HG02870 (cell line): ENCODE measurements around the gene FOSL2.

Source experiments
- ATAC-seq: cut with Tn5 transposase; IDR thresholded peaks from one replicate; pipeline ENCODE4 v1.9.1; 2021; ENCODE audit warnings: mild to moderate bottlenecking, moderate library complexity; ENCODE audit not compliant: unreplicated experiment

The FOSL2 gene

GRCh38 chr2:28392297-28393113 lies at the start of gene FOSL2:
Gene FOSL2 (plus strand): TSS chr2:28392858. CDS start chr2:28393721, 863 bp downstream.
- peak; percentile 83 for ATAC-seq

- no peak for ATAC-seq
Observed at GRCh38 chr2:28343184-28343942, 49.3 kb upstream of the FOSL2 start.

- ATAC-seq = no peak
Observed at GRCh38 chr2:28343971-28344715, 48.5 kb upstream of the FOSL2 start.

GRCh38 chr2:28344756-28345373 lies 47.8 kb upstream of the FOSL2 start:
- ATAC-seq = no peak

GRCh38 chr2:28345619-28346018 lies 47.0 kb upstream of the FOSL2 start:
- no peak for ATAC-seq

DNA sequence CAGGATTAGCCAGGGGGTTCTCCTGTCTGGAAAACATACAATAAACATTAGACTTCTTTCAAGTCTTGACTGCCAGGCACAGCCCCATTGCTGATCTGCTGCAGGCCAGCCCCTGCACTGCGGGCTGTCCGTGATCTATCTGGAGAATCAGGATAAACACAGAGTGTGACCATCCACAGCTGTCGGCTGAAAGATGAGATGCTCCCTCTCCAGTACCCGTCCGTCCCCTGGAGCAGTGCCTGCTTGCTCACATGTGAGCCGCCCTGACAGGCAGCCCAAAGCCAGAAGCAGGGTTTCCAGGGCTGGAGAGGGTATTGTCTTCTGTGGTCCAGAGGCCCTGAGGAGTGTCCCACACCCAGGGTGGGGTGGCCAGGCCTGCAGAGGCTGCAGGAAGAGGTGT lies 46.1 kb upstream of the FOSL2 start:
- ATAC-seq = no peak

DNA sequence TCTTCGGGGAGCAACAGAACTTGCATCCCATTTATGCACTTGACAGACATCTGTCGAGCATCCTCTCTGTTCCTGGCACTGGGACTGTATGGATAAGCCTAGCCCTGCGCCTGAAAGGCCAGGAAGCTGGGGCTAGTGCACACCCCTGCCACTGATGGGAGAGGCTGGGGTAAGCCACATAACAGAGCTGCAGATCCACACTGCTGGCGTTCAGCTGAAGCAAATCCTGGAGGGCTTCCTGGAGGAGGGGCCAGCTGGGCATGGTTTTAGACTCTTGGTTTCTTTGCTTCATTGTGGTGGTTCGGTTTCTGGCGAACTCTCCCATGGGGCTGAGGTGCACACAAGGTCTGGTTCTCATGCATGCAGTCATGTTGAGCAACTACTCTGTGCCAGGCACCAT lies 45.5 kb upstream of the FOSL2 start:
- ATAC-seq = no peak

DNA sequence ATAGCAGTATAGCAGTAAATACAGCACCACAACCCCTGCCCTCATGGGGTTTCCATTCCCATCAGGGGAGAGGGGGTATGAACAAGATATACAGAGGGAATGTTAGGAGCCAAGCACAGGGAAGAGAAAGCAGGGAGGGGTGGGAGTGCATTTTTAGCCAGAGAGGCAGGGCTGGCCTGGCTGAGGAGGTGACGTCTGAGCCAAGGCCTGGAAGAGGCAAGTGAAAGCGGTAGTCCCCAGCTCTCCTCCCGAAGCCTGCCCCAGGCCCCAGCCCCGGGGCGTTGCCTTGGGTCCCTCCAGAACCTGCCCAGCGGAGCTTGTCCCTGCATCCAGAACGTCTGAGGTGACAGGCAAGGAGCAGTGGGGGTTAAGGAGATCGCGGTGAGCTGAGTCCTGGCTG lies 45.1 kb upstream of the FOSL2 start:
- no peak for ATAC-seq

GRCh38 chr2:28348149-28348567 lies 44.5 kb upstream of the FOSL2 start:
- no peak for ATAC-seq

- no peak for ATAC-seq
Observed at GRCh38 chr2:28348921-28349320, 43.7 kb upstream of the FOSL2 start.

DNA sequence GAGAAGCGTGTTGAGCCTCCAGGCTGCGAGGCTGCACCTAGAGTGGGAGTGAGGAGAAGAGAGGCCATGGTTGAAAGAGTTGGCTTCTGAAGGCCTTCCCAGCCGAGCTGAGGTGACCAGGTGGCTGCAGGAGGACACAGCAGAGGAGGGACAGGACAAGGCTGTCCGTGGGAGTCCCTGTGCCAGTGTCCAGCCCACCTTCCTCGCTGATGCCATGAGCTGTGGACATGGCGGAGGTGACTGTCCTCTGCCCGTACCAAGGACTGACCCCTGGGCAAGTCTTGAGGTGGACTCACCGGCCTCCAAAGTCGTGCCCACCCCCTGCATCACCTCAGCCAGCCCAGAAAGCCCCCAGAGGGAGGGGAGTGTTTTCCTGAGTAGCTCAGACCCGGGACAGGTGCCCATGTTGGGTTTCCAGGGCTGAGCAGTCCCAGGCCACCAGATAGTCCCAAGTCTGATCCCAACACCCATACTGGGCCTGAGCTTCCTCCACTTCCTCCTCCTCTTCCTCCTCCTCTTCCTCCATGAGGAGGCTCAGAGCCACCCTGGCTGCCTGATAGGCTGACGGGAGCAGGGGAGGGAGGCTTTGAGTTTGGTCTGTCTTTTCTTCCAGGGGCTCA lies 43.0 kb upstream of the FOSL2 start:
- no peak for ATAC-seq

DNA sequence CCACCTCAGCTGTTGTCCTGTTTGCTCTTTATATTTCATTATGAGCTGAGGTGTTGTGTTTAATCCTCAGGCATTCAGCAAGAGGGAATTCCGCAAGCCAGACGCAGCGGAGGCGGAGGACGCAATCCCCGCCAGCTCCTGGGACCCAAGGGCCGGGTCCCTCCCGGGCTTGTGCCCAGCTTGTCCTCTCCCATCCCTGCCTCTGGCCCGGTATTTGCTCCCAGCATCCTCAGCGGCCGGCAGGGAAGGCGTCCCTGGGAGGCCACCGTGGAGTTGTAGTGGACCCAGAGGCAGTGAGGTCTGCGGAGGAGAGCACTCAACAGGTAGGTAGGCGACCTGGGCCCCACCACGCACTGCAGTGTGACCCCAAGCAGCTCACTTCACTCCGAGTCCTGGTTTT lies 42.5 kb upstream of the FOSL2 start:
- no peak for ATAC-seq

- ATAC-seq = no peak
Observed at GRCh38 chr2:28350791-28351285, 41.8 kb upstream of the FOSL2 start.

GRCh38 chr2:28351621-28352020 lies 41.0 kb upstream of the FOSL2 start:
- ATAC-seq = no peak

DNA sequence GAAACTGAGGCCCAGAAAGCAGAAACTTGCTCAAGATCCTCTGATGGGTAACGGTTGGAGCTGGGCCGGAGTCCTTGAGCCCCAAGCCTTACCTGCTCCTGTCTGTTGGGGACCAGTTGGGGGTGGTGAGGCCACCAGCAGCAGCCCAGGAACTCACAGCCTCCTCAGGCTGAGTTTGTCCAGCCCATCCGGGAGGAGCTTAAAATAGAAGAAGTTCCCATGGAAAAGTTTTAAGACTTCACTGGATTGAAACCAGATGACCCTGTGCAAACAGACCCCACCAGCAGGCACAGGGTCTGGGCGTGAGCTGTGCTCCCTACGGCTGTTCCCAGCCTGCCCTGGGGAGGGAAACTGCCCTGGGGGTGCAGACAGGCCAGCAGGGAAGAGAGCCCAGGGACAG lies 40.6 kb upstream of the FOSL2 start:
- no peak for ATAC-seq

- no peak for ATAC-seq
Observed at GRCh38 chr2:28352610-28353195, 40.0 kb upstream of the FOSL2 start.

- ATAC-seq = no peak
Observed at GRCh38 chr2:28354920-28355520, 37.6 kb upstream of the FOSL2 start.

DNA sequence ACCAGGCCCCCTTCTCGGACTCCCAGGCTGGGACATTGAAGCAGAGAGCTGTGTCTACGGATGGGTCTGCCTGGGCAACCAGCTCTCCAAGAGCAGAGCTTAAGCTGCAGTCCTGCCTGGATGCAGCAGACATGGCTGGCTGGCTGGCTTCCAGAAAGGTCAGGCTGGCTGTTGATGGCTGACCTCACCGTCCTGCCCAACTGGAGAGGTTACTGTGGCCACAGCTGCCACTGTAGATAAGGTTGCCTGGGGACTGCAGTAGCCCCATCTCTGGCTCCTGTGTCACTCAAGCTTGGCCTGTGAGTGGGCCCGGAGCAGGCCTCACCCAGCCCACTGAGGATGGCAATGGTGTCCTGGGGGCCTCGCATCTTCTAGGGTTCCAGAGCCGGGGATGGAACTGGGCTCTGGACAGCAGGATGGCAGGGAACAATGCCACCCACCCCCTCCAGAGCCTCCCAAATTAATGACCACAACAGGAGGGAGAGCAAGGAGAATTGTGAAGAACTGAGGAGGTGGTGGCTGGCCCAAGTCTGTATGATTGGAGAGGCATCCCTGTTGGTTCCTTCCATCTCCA lies 37.0 kb upstream of the FOSL2 start:
- ATAC-seq = no peak
